GM10248 (cell line): ENCODE data around the gene NDUFA5.
"Not testable (repeated sequence)": the region's sequence is repeated elsewhere in the genome, so short reads cannot be mapped to it uniquely, and the experiment has no call there.

Source experiments
- CTCF ChIA-PET: fragments of 300-600 bp; sonication (Branson Sonifier 250); formaldehyde crosslinking; extraction: SDS; loops from one replicate; lab custom pipeline; 2021; ENCODE audit warnings: antibody characterized with exemption; lab: Yijun Ruan, JAX
- POLR2A ChIA-PET: fragments of 350-650 bp; sonication (Branson Sonifier 250); formaldehyde crosslinking; extraction: SDS; loops from one replicate; lab custom pipeline; 2020; ENCODE audit warnings: antibody characterized with exemption; lab: Yijun Ruan, JAX
- DNase-seq: peaks from one replicate; pipeline ENCODE4 v3.0.0; 2012; ENCODE audit errors: extremely low spot score
- TF ChIP-seq, protein P1 (sequence below): IDR thresholded peaks from 2 replicates; pipeline ENCODE4 v1.5.1; 2012; ENCODE audit warnings: mild to moderate bottlenecking, low read depth; ENCODE audit errors: extremely low read depth, missing control alignments, control extremely low read depth

The NDUFA5 gene

DNA sequence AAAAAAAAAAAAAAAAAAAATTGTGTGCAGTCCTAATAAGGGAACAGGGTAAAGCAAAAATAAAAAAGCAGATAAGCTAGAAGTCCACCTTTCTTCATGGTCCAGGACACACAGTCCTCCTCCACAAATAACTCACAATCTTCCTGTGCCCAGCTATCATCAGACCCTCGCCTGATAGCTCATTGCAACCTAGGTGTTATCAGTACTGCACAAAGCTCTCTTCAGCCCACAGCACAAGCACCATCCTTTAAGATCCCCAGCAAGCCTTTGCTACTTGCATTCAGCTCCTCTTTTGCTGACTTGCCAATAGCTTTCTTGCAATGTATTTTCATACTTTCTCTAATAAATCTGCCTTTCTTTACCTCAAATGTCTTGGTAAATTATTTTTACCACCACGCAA is 5.0 kb downstream of the NDUFA5 start:
- DNase-seq, result no peak
- TF ChIP-seq, protein P1, sequence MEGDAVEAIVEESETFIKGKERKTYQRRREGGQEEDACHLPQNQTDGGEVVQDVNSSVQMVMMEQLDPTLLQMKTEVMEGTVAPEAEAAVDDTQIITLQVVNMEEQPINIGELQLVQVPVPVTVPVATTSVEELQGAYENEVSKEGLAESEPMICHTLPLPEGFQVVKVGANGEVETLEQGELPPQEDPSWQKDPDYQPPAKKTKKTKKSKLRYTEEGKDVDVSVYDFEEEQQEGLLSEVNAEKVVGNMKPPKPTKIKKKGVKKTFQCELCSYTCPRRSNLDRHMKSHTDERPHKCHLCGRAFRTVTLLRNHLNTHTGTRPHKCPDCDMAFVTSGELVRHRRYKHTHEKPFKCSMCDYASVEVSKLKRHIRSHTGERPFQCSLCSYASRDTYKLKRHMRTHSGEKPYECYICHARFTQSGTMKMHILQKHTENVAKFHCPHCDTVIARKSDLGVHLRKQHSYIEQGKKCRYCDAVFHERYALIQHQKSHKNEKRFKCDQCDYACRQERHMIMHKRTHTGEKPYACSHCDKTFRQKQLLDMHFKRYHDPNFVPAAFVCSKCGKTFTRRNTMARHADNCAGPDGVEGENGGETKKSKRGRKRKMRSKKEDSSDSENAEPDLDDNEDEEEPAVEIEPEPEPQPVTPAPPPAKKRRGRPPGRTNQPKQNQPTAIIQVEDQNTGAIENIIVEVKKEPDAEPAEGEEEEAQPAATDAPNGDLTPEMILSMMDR, result no peak
- POLR2A ChIA-PET, result interaction anchor here (0.9 kb wide), 1 partner anchor 8 kb away, joined by 3 read pairs; no protein-coding TSS in a partner anchor
- CTCF ChIA-PET, result interaction anchor here (2.0 kb wide), 1 partner anchor 58 kb away, joined by 7 read pairs; no protein-coding TSS in a partner anchor

DNA sequence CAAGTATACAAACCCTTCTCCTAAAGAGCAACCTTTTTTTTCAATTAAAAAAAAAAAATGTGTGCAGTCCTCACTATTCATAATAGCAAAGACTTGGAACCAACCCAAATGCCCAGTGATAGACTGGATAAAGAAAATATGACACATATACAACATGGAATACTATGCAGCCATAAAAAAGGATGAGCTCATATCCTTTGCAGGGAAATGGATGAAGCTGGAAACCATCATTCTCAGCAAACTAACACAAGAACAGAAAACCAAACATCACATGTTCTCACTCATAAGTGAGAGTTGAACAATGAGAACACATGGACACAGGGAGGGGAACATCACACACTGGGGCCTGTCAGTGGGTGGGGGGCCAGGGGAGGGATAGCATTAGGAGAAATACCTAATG is 5.5 kb downstream of the NDUFA5 start:
- CTCF ChIA-PET, DNase-seq: not testable (repeated sequence)
- POLR2A ChIA-PET, result interaction anchor here (0.9 kb wide), 1 partner anchor 8 kb away, joined by 3 read pairs; no protein-coding TSS in a partner anchor

DNA sequence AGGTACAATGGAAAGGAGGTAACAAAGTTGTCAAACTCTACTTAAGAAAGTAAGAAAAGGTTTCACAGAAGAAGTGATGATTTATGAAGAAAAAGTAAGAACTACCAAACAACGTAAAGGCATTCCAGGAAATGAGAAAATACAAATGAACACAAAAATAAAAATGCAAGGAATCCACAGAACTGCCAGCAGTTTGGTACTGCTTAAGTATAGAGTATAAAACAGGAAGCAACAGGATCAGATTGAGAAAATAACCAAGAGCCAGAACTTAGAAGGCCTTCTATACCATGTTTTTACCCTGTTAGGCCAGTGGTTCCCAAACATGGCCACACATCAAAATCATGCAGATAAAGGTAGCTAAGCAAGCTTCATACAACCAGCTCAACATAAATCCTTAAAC is 9.2 kb downstream of the NDUFA5 start:
- TF ChIP-seq, protein P1, result no peak
- CTCF ChIA-PET, result interaction anchor here (1.8 to 2.5 kb wide), 3 partner anchors 9 to 54 kb away, joined by 5 to 7 read pairs (median 7); no protein-coding TSS in a partner anchor
- no peak for DNase-seq
- POLR2A ChIA-PET, result no interaction called here

DNA sequence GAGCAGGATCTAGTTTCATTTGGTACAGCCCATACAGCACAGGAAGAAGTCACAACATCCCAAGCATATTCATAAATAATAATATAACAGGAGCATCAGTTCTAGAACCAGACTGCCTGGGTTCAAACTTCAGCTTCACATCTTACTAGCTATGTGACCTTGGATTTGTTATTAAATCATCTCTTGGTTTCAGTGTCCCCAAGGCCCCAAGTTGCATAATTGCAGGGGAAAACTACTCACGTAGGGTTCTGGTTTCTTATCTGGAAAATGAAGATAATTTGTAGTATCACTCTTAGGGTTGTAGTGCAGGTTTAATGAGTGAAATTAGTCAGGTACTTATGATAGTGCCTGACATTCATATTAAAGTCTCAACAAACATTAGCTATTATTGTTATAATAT is 17.7 kb downstream of the NDUFA5 start:
- CTCF ChIA-PET, result interaction anchor here (0.6 to 2.7 kb wide), 6 partner anchors 8 to 47 kb away, joined by 3 to 7 read pairs (median 4); partner anchors contain the start of gene NDUFA5
- POLR2A ChIA-PET, result no interaction called here
- DNase-seq, result no peak
- TF ChIP-seq, protein P1, result no peak

DNA sequence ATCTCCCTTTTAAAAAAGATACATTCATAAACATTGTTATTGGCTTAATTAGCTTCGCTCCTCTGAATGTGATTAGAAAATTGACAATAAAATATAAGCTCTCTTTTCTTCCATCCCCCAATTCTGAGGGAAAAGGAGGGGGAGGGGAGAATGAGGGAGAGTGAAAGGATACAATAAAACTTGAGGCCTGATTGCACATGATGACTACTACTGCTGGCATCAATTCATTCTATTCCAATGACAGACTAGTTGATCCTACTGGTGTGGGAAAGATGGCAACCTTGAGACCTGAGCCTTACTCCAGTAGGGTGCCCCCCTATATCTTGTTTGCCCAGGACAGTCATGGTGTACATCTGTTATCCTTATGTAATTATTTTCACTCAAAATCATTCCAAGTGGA is 18.7 kb downstream of the NDUFA5 start:
- TF ChIP-seq, protein P1, result no peak
- CTCF ChIA-PET, result interaction anchor here (1.1 to 2.7 kb wide), 5 partner anchors 9 to 46 kb away, joined by 3 to 7 read pairs (median 4); partner anchors contain the start of gene NDUFA5
- no peak for DNase-seq
- POLR2A ChIA-PET, result no interaction called here

DNA sequence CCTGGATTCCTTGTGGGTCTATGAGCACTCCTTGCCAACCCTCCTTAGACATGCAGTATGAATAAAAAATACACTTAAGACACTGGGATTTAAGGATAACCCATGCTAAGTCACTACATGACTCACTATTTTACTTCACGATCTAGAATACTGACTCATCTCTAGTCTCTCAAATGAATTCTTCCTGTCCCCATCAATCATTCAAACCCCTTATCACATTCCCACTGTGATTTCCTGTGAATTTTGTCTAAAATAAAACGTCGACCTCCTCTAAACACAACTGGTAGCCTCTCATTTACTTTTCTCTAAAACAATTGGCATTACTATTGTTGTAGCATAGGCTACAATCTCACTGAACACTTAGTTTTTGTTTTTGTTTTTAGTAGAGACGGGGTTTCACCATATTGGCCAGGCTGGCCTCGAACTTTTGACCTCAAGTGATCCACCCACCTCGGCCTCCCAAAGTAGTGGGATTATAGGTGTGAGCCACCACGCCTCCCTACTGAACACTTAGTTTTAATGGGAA is 19.4 kb downstream of the NDUFA5 start:
- ChIA-PET POLR2A (no interaction called here), CTCF (interaction anchor here (2.0 to 2.7 kb wide), 2 partner anchors 10 to 20 kb away, joined by 7 read pairs; partner anchors contain the start of gene NDUFA5)
- TF ChIP-seq, protein P1, result no peak
- no peak for DNase-seq

DNA sequence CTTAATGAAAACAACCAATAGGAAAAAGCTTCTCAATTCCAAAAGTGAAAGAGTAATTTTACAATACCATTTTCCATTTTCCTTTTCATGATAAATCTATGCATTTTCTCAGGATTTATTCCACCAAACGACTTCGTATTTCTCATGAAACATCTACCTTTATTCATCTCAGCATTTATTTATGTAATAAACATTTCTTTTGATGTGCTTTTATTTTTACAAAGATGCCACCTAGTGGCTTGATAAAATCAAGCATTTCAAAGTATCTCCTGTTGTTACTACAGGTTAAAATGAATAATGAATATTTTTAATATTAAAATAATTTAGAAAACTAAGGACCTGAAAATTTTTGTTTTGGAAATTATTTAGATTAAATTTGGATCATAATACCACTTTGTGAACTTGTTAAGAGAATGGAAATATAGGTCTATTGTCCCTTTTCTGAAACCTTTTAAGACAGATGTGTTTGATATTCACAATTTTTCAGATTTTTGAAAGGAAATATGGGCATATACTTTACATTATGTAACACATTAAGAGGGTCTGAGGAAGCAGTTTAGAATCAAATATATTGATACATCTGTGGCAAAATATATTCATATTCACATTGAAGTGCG is 20.5 kb downstream of the NDUFA5 start:
- no peak for DNase-seq
- ChIA-PET CTCF (no interaction called here), POLR2A (no interaction called here)
- TF ChIP-seq, protein P1, result peak; percentile 51
